Keratinocyte (primary cell): ENCODE results near the gene STAB2.

ENCODE experiments used
- CTCF ChIP-seq, 3 experiments: IDR thresholded peaks in 1 of 3; conservative IDR thresholded peaks in 1 of 3; optimal IDR thresholded peaks in 1 of 3; 2 replicates in 2 of 3; 3 replicates in 1 of 3; pipeline versions ENCODE3 to v1.5.1; 2011; ENCODE audit warnings: low read length in 3 of 3, mild to moderate bottlenecking in 3 of 3, moderate library complexity in 2 of 3, control low read depth in 1 of 3, inconsistent platforms in 1 of 3; ENCODE audit not compliant: insufficient read depth in 2 of 3; ENCODE audit errors: extremely low read depth in 1 of 3
- EZH2 ChIP-seq: IDR thresholded peaks from one replicate; pipeline ENCODE4 v1.6.1; 2012; ENCODE audit warnings: inconsistent platforms, mild to moderate bottlenecking, low read length, moderate library complexity

GRCh38 chr12:103725398-103725797 lies 138.3 kb downstream of the STAB2 start:
- TF ChIP-seq CTCF (optimal IDR thresholded peaks at IDR 0.05 in 1 of 3, IDR thresholded peaks at IDR 0.05 in 1 of 3, conservative IDR thresholded peaks at IDR 0.05 in 1 of 3; ENCODE audit: extremely low read depth in 1 of 3, insufficient read depth in 2 of 3, low read length in 3 of 3) (no peak), EZH2 (no peak)
